Measurements from ENCODE around the gene FILIP1.

DNA sequence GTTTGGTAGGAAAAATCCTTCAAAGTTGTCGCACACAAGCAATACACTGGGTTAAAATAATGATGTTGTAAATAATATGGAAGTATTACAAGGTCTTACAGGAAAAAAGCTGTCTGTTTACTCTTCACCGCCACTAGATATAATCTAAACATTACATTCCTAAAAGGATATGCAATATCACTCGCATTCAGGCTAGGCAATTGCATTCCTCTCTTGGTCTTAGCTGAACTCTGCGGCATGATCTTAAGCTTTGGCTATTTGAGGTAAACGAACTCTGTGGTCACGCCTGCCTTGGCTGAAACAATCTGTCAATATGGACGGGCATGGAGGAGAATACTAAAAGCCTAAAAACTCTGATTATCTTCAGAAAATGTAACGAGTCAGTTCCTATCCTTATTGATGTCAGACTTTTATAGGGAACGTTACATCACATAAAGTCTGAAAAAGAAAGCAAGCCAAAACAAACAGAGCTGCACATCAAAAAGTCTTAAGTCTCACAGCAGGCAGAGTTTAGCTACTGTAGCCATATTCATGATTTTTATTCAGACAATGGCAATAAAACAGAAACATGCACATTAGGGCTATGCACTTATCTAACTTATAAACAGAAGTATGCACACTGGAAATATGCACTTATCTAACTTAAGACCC lies 30.8 kb upstream of the FILIP1 start:
- TF ChIP-seq POLR2AphosphoS5 (IDR thresholded peaks at IDR 0.05; ENCODE audit: low read depth, low read length) (no peak), RFX5 (IDR thresholded peaks at IDR 0.05; ENCODE audit: borderline replicate concordance, low read depth, low read length) (no peak), SIN3A (conservative IDR thresholded peaks at IDR 0.05 in 1 of 2, IDR thresholded peaks at IDR 0.05 in 1 of 2; ENCODE audit: low read depth in 1 of 2, low read length in 2 of 2) (no peak), RAD21 (IDR thresholded peaks at IDR 0.05 in 1 of 2, conservative IDR thresholded peaks at IDR 0.05 in 1 of 2; ENCODE audit: low read depth in 2 of 2, low read length in 2 of 2) (no peak), POU5F1 (IDR thresholded peaks at IDR 0.05; ENCODE audit: low read depth, low read length) (no peak), CTBP2 (IDR thresholded peaks at IDR 0.05; ENCODE audit: borderline replicate concordance, insufficient read depth, insufficient read length, low read length) (no peak), USF2 (IDR thresholded peaks at IDR 0.05; ENCODE audit: low read length) (no peak)
- TF ChIP-seq, protein P1, sequence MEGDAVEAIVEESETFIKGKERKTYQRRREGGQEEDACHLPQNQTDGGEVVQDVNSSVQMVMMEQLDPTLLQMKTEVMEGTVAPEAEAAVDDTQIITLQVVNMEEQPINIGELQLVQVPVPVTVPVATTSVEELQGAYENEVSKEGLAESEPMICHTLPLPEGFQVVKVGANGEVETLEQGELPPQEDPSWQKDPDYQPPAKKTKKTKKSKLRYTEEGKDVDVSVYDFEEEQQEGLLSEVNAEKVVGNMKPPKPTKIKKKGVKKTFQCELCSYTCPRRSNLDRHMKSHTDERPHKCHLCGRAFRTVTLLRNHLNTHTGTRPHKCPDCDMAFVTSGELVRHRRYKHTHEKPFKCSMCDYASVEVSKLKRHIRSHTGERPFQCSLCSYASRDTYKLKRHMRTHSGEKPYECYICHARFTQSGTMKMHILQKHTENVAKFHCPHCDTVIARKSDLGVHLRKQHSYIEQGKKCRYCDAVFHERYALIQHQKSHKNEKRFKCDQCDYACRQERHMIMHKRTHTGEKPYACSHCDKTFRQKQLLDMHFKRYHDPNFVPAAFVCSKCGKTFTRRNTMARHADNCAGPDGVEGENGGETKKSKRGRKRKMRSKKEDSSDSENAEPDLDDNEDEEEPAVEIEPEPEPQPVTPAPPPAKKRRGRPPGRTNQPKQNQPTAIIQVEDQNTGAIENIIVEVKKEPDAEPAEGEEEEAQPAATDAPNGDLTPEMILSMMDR (IDR thresholded peaks at IDR 0.05; ENCODE audit: control extremely low read depth in 1 of 3, insufficient read depth in 1 of 3, low read depth in 1 of 3, low read length in 3 of 3), result no peak
- TF ChIP-seq, protein P2, sequence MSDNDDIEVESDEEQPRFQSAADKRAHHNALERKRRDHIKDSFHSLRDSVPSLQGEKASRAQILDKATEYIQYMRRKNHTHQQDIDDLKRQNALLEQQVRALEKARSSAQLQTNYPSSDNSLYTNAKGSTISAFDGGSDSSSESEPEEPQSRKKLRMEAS (IDR thresholded peaks at IDR 0.05), result no peak

All from H1 (cell line).